ENCODE measurements around the gene ERVK3-1. TPM values are rescaled to one million over a fixed set of nuclear protein-coding genes. Genes with fewer than 3 reads are reported as not detected.
A peak's percentile ranks its signal among the peaks of the same experiment; 100 is the strongest.

The ERVK3-1 gene
- total and polyA plus RNA-seq, 11 donors: 12.8 to 61.1 (median 24.3) TPM

GRCh38 chr19:58336820-58337219 is 31.6 kb downstream of the ERVK3-1 start:
- 92 to 98% (median 96%) methylated on average over 4 of the region's 4 CpGs for WGBS, 4 donors
- no peak overlapping the region for H3K4me3 ChIP-seq
- no peak for DNase-seq
- H3K36me3 ChIP-seq: peaks cover 0 to 51% (median 36%) of the 10 kb centered on the region in 9 donors
- ATAC-seq: no peak
- H3K27me3 ChIP-seq: no peaks in the 10 kb centered on the region
- H3K27ac ChIP-seq: no peak overlapping the region
- H3K4me1 ChIP-seq: no peaks in the 10 kb centered on the region
- H3K9me3 ChIP-seq: no peaks in the 10 kb centered on the region
- intact Hi-C loops (cut with DNase I): no loop called here
- TF ChIP-seq POLR2A (IDR thresholded peaks at IDR 0.05) (no peak), CTCF (IDR thresholded peaks at IDR 0.05) (no peak)

DNA sequence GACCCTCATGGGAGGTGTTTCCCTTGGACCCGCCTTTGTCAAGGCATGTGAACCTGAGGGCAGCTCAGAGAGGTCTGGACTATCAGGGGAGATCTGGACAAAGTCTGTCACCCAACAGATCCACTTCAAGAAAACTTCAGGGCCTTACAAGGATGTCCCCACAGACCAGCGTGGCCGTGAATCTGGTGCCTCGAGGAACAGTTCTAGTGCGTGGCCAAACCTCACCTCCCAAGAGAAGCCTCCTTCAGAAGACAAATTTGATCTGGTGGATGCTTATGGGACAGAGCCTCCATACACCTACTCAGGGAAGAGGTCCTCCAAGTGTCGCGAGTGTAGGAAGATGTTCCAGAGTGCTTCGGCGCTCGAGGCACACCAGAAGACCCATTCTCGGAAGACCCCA is 33.2 kb downstream of the ERVK3-1 start:
- no peaks in the 10 kb centered on the region for H3K4me1 ChIP-seq
- ATAC-seq: no peak
- no peak overlapping the region for H3K27ac ChIP-seq
- WGBS, 4 donors: 97 to 98% (median 98%) methylated on average over 10 to 11 of the region's 11 CpGs
- no peaks in the 10 kb centered on the region for H3K9me3 ChIP-seq
- no peak for TF ChIP-seq CTCF (IDR thresholded peaks at IDR 0.05)
- TF ChIP-seq POLR2A (IDR thresholded peaks at IDR 0.05): no peak
- no peak for DNase-seq
- H3K4me3 ChIP-seq: no peak overlapping the region
- H3K27me3 ChIP-seq: no peaks in the 10 kb centered on the region
- H3K36me3 ChIP-seq: peaks cover 0 to 51% (median 36%) of the 10 kb centered on the region in 9 donors
- intact Hi-C loops (cut with DNase I): no loop called here

DNA sequence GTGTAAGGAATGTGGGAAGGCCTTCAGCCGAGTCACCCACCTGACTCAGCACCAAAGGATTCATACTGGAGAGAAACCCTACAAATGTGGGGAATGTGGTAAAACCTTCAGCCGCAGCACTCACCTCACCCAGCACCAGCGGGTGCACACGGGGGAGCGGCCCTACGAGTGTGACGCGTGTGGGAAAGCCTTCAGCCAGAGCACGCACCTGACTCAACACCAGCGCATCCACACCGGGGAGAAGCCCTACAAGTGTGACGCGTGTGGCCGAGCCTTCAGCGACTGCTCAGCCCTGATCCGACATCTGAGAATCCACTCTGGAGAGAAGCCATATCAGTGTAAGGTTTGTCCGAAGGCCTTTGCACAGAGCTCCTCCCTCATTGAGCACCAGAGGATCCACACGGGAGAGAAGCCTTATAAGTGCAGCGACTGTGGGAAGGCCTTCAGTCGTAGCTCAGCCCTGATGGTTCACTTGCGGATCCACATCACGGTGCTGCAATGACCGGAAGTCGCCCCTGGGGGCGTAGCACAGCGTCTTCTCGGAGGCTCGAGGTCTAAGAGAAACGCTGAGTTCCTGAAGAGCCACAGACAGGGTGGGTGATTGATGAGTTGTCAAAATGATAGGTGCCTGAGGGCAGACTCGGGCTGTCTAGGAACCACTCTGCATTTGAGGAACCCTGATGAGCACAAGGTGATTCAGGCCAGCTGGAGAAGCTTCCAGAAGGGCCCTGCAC is 33.8 kb downstream of the ERVK3-1 start:
- H3K9me3 ChIP-seq: no peaks in the 10 kb centered on the region
- 78 to 83% (median 80%) methylated on average over 28 to 30 of the region's 30 CpGs for WGBS, 4 donors
- H3K27ac ChIP-seq: no peak overlapping the region
- H3K4me1 ChIP-seq: no peaks in the 10 kb centered on the region
- H3K36me3 ChIP-seq: peaks cover 0 to 51% (median 36%) of the 10 kb centered on the region in 9 donors
- ATAC-seq: no peak
- H3K4me3 ChIP-seq: no peak overlapping the region
- no peak for DNase-seq
- H3K27me3 ChIP-seq: no peaks in the 10 kb centered on the region
- TF ChIP-seq CTCF (IDR thresholded peaks at IDR 0.05) (peak in 1 of 12 donors; percentile 5), POLR2A (IDR thresholded peaks at IDR 0.05) (no peak)
- intact Hi-C loops (cut with DNase I): no loop called here

DNA sequence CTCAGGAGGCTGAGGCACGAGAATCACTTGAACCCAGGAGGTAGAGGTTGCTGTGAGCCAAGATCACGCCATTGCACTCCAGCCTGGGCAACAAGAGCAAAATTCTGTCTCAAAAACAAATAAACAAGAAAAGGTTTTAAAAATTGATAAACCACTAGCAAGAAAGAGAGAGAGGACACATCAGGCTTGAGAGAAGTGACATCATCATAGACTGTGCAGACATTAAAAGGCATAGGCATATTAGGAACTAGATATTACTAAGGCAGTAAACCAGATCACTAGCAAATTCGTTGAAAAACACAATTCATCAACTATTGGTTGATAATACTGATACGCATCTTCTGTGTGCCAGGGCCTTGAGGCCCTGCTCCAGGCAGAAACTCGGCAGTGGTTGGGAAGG is 40.4 kb downstream of the ERVK3-1 start:
- 73 to 79% (median 78%) methylated on average over 5 of the region's 5 CpGs for WGBS, 4 donors
- peaks cover 8 to 47% (median 31%) of the 10 kb centered on the region in 9 donors for H3K27me3 ChIP-seq
- no peak for TF ChIP-seq CTCF (IDR thresholded peaks at IDR 0.05)
- no peak overlapping the region for H3K4me3 ChIP-seq
- H3K4me1 ChIP-seq: peaks cover 0 to 19% (median 7%) of the 10 kb centered on the region in 12 donors
- ATAC-seq (no peak), DNase-seq (no peak)
- no peaks in the 10 kb centered on the region for H3K9me3 ChIP-seq
- peaks cover 0 to 8% (median 0%) of the 10 kb centered on the region in 9 donors for H3K36me3 ChIP-seq
- H3K27ac ChIP-seq: no peak overlapping the region
- intact Hi-C loops (cut with DNase I): no loop called here
